ENCODE results near the gene SLC38A3.
"Not testable (repeated sequence)": the region's sequence is repeated elsewhere in the genome, so short reads cannot be mapped to it uniquely, and the experiment has no call there.

SLC38A3 gene

GRCh38 chr3:50211930-50212329, 6.9 kb downstream of the SLC38A3 start:
- DNase-seq, result no peak

GRCh38 chr3:50212502-50212901, 7.4 kb downstream of the SLC38A3 start:
- no peak for DNase-seq

DNA sequence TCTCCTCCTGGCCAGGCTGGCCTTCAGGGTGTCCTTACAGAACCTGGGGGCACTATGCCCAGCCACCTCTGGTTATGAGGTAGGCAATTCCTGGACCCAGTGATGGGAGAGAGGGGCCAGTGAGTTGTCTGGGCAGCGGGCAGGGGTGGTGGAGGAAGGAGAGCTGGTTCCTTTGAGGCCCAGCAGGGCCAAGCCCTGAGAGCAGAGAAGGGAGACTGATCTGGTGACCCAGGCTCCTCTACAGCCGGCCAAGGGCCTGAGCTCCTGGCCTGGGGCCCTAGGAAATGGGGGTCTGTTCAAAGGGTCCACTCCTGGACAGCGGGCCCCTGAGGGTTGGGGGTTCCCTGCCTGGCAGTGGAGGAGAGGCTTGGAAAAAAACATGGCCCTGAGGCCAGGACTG, 7.9 kb downstream of the SLC38A3 start:
- no peak for DNase-seq

DNA sequence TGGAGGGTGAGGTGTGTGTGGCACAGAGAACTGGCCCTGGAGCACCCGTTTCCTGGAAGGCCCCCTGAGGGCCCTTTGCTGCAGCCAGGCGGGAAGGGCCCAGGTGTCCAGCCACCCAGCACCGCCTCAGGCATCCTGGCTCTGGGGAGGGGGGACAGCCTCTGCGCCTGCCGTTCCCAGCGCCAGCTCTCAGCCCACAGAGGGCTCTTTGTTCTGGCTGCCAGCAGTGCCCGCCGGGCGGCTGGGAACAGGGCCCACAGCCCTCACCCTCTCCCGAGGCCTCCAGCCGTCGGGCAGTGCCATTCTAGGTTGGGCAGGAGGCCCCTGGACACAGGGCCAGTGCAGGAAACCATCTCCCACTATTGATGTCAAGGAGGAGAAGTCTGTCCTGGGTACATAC, 8.3 kb downstream of the SLC38A3 start:
- no peak for DNase-seq

GRCh38 chr3:50214824-50215223, 9.8 kb downstream of the SLC38A3 start:
- DNase-seq, result no peak

GRCh38 chr3:50215529-50215928, 10.5 kb downstream of the SLC38A3 start:
- DNase-seq, result no peak

DNA sequence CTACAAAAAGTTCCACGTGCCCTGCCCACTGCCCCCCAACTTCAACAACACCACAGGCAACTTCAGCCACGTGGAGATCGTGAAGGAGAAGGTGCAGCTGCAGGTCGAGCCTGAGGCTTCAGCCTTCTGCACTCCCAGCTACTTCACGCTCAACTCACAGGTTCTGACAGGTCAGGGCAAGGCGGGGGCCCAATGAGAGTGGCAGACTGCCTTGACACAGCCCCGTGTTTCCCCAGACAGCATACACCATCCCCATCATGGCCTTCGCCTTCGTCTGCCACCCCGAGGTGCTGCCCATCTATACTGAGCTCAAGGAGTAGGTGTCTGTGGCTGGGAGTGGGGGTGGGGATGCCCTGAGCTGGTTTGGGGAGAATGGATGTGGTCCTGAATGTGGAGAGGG, 12.6 kb downstream of the SLC38A3 start:
- no peak for DNase-seq

- DNase-seq, result no peak
Measured at GRCh38 chr3:50218448-50218847, 13.4 kb downstream of the SLC38A3 start.

DNA sequence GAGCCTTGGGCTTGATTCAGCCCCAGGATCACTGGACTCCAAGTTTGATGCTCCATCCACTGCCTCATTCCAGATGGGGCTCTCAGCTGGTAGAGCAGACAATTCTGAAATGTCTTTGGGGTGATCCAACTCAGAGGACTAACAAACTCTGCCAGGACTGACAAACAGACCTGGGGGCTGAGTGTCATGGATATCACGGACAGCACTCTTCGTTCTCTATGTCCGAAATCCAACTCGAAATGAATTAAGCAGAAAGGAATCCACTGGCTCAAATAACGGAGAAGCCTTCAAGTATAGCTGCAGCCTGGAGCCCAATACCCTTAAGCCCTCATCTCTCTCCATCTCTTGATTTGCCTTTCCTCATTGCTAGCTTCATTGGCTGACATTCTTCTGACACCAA, 14.2 kb downstream of the SLC38A3 start:
- DNase-seq, result no peak

GRCh38 chr3:50220109-50220508, 15.0 kb downstream of the SLC38A3 start:
- DNase-seq, result no peak

- no peak for DNase-seq
Measured at GRCh38 chr3:50221051-50221410, 16.0 kb downstream of the SLC38A3 start.

- DNase-seq, result no peak
Measured at GRCh38 chr3:50221411-50222168, 16.5 kb downstream of the SLC38A3 start.

GRCh38 chr3:50222169-50222528, 17.1 kb downstream of the SLC38A3 start:
- no peak for DNase-seq

DNA sequence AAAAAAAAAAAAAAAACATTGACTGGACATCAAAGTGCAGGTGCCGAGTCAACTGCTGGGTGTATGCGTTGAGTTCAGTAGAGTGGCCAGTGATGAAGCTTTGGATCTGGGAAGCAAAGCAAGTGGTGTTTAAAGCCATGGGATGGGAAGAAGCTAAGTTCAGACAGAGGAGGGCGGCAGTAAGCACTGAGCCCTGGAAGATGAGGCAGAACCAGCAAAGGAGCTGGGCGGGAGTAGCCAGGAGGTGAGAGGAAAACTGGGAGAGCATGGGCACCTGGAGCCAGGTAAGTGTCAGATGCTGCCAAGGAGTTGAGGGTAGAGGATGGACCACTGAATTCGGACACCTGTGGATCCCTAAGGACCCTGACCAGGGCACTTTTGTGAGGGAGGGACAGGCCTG, 19.6 kb downstream of the SLC38A3 start:
- no peak for DNase-seq

DNA sequence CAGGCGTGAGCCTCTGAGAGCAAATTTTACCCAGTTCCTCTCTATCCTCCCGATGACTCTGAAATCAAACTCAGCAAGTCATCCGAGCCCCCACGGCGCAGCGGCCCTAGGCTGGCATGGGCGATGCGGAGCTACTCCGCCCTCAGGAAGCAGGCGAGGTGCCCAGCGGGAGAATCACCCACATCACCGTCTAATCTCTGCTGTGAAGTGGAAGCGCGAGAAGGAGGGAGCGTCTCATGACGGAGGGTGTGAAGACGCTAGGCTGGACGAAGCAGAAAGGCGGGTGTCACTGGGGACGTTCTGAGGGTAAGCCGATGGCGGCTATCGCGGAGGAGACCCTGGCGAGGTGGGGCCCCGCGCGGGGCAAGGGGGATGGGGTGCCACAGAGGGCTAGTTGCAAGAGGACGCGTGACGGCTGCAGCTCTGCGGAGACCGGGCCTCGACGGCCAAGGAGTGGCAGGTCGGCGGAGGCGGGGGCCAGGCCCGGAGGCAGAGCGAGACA, 21.9 kb downstream of the SLC38A3 start:
- DNase-seq, result no peak

DNA sequence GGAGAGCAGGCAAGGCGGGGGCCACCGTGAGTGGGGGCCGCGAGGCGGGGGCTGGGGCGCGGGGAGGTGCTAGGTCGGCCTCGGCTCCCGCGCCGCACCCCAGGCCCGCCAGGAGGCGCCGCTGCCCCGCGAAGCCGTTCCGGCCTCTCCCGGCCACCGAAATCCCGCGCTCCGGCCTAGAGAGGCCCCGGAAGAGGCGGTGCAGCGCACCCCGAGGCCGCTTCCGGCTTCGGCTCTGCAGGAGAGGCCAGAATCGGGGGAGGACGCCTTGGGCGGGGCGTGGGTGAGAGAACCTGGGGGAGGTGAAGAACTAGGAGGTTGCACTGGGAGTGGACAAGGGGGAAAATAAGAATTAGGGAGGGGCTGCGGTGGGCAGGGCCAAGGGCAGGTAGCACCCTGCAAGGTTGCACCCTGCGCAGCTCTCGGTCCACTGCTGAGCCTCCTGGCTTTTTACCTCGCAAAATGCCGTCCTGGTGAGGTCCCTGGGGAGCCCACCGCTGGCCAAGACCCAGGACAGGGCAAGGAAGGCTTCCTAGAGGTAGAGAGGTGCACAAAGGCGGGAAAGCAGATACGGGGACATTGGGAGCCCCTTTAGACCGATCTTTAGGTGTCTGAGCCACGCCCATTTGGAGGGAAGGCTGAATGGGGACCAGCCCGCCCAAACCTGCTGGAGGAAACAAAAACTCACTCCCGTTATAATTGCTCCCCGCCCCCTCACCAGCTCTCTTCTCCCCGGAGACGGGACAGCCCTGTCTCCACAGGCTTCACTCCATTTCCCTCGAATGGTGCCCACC, 22.5 kb downstream of the SLC38A3 start:
- peak; percentile 88 for DNase-seq

DNA sequence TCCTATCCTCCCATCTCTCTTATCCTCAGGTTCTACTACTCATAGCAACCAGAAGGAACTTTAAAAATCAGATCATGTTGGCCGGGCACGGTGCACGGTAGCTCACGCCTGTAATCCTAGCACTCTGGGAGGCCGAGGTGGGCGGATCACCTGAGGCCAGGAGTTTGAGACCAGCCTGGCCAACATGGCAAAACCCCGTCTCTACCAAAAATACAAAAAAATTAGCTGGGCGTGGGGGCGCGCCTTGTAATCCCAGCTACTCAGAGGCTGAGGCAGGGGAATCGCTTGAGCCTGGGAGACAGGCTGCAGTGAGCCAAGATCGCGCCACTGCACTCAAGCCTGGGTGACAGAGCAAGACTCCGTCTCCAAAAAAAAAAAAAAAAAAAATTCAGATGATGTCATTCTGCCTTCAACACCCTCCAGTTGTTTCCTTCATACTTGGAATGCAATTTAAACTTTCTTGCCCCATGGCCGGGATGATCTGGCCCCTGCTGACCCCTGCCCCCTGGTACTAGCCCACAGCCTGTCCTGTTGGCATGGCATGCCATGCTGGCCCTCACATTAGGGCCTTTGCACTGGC, 23.2 kb downstream of the SLC38A3 start:
- not testable (repeated sequence) for DNase-seq

- DNase-seq, result no peak
Measured at GRCh38 chr3:50229490-50229889, 24.4 kb downstream of the SLC38A3 start.

GRCh38 chr3:50230104-50230793, 25.2 kb downstream of the SLC38A3 start:
- no peak for DNase-seq

DNA sequence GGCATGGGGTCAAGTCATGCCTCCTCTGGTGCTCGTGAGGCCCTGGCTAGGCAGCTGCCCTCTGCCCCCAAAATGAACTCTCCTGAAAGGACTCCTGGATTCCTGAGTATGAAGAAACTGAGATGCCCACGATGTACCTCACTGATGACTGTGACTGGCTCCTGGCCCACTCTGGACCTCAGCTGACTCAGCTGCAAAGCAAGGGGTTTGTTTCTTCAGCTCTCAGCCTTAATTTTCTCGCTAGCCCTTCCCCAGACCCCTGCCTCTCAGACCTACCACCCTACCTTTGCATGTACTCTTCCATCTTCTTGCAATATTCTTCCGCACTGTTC, 25.7 kb downstream of the SLC38A3 start:
- DNase-seq, result no peak

DNA sequence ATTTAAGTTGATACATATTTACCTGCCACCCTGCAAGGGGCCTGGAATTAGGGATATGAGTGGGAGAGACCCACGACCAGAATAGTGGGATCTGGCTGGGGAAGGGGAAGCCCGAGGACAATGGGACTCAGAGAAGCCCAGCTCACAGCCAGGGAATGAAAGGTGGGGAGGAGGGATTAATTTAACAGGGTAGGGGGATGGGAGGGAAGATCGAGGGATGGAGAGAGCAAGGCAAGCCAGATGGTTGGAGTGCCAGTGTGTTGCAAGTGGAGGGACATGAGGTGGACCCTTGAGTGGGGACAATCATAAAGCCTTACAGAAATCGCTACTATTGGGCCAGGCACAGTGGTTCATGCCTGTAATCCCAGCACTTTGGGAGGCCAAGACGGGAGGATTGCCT, 26.5 kb downstream of the SLC38A3 start:
- DNase-seq, result no peak

- no peak for DNase-seq
Measured at GRCh38 chr3:50232303-50232702, 27.2 kb downstream of the SLC38A3 start.

GRCh38 chr3:50233176-50233575, 28.1 kb downstream of the SLC38A3 start:
- DNase-seq, result no peak
